Transverse colon (tissue), 4 donors: ENCODE data around the gene SDK1.

Experiments used
- POLR2A ChIP-seq: fragments of 450-650 bp; IDR thresholded peaks from one replicate; pipeline ENCODE4 v1.6.1; 2016; ENCODE audit warnings: antibody characterized with exemption, mild to moderate bottlenecking, moderate library complexity
- POLR2AphosphoS5 ChIP-seq, 3 donors: sonication (generic); formaldehyde crosslinking; IDR thresholded peaks; one replicate each; pipeline ENCODE4 v1.6.1; 2016; ENCODE audit warnings: antibody characterized with exemption in 3 of 3
- TF ChIP-seq, protein P1 (sequence below), 5 experiments: fragments of 200-600 bp in 3 of 5; fragments of 450-650 bp in 2 of 5; sonication (generic) in 3 of 5; IDR thresholded peaks; 1 replicate in 2 of 5; 2 replicates in 3 of 5; pipeline ENCODE4 v1.5.1; 2016 to 2017; ENCODE audit warnings: antibody characterized with exemption in 5 of 5, inconsistent platforms in 3 of 5, mild to moderate bottlenecking in 2 of 5, moderate library complexity in 1 of 5

DNA sequence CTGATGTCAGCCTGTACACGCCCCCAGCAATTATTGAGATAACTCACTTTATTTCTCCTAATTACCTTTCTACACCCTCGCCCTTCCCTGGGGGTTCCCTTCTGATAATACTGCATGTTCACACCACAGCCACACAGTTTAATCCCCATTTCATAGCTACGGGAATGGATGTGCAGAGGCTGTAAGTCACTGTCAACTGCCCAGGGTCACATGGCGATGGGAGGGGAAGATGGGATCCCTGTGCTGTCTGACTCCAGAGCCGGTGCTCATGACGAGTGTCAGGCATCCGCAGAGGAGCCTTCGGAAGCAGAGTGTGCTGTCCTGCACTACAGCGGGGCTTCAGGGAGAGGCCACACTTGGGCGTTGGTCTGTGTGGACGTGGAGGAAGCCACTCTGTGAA, 688.7 kb downstream of the SDK1 start:
- TF ChIP-seq, protein P1, sequence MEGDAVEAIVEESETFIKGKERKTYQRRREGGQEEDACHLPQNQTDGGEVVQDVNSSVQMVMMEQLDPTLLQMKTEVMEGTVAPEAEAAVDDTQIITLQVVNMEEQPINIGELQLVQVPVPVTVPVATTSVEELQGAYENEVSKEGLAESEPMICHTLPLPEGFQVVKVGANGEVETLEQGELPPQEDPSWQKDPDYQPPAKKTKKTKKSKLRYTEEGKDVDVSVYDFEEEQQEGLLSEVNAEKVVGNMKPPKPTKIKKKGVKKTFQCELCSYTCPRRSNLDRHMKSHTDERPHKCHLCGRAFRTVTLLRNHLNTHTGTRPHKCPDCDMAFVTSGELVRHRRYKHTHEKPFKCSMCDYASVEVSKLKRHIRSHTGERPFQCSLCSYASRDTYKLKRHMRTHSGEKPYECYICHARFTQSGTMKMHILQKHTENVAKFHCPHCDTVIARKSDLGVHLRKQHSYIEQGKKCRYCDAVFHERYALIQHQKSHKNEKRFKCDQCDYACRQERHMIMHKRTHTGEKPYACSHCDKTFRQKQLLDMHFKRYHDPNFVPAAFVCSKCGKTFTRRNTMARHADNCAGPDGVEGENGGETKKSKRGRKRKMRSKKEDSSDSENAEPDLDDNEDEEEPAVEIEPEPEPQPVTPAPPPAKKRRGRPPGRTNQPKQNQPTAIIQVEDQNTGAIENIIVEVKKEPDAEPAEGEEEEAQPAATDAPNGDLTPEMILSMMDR (IDR thresholded peaks at IDR 0.05) = no peak
- TF ChIP-seq POLR2AphosphoS5 (IDR thresholded peaks at IDR 0.05) (no peak), POLR2A (no peak)
